ENCODE data around the gene RTN4. TPM values are rescaled to one million over a fixed set of nuclear protein-coding genes. Genes with fewer than 3 reads are reported as not detected.

The RTN4 gene
- polyA plus RNA-seq, 1 donor (not counting 4 experiments of a cell fraction or from before 2014, with no cell fraction given): 406 TPM

DNA sequence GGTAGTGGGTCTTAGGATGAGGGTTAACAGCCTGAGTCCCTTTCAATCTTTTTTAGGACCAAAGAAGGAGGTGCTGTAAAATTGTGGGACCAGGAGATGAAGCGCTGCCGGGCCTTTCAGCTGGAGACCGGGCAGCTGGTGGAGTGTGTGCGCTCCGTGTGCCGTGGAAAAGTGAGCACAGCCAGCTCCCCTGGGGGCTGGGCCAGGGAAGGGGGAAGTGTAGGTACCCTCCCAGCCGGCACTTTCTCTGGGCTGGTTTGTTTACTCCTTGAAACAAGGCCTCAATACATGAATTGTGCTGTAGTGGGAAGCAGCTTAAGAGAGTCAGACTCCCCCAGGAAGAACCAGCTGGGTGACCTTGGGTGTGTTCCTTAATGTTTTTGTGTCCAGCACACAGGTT is 90.1 kb downstream of the RTN4 start:
- H3K79me2 ChIP-seq (ENCODE audit: control insufficient read depth, insufficient read depth, low read length): no peaks in the 10 kb centered on the region
- FAIRE-seq (no peak), DNase-seq (ENCODE audit: low read depth, low spot score) (no peak)
- no peak overlapping the region for H3K27ac ChIP-seq (ENCODE audit: control insufficient read depth, insufficient read depth, low read length)
- no peak overlapping the region for H2AFZ ChIP-seq (ENCODE audit: control insufficient read depth, low read length)
- dilution Hi-C loops (cut with MboI; ENCODE audit: extremely low pct_ligation_motif_present, low sequenced_read_pairs): no loop called here
- no peak for TF ChIP-seq EZH2 (IDR thresholded peaks at IDR 0.05; ENCODE audit: low read length)
- TF ChIP-seq, protein P1, sequence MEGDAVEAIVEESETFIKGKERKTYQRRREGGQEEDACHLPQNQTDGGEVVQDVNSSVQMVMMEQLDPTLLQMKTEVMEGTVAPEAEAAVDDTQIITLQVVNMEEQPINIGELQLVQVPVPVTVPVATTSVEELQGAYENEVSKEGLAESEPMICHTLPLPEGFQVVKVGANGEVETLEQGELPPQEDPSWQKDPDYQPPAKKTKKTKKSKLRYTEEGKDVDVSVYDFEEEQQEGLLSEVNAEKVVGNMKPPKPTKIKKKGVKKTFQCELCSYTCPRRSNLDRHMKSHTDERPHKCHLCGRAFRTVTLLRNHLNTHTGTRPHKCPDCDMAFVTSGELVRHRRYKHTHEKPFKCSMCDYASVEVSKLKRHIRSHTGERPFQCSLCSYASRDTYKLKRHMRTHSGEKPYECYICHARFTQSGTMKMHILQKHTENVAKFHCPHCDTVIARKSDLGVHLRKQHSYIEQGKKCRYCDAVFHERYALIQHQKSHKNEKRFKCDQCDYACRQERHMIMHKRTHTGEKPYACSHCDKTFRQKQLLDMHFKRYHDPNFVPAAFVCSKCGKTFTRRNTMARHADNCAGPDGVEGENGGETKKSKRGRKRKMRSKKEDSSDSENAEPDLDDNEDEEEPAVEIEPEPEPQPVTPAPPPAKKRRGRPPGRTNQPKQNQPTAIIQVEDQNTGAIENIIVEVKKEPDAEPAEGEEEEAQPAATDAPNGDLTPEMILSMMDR (optimal IDR thresholded peaks at IDR 0.05 in 1 of 3, IDR thresholded peaks at IDR 0.05 in 1 of 3, conservative IDR thresholded peaks at IDR 0.05 in 1 of 3; ENCODE audit: extremely low read depth in 1 of 3, insufficient read depth in 2 of 3, low read length in 3 of 3): no peak
- H3K9ac ChIP-seq (ENCODE audit: control insufficient read depth, extremely low read depth, insufficient read depth, low read length): no peak overlapping the region
- H3K4me2 ChIP-seq (ENCODE audit: control insufficient read depth, extremely low read depth, insufficient read depth, low read depth, low read length): no peak overlapping the region
- H3K9me1 ChIP-seq (ENCODE audit: control insufficient read depth, extremely low read depth, insufficient read depth, low read length): no peaks in the 10 kb centered on the region
- no peaks in the 10 kb centered on the region for H3K36me3 ChIP-seq (ENCODE audit: control insufficient read depth in 2 of 2, extremely low read depth in 1 of 2, insufficient read depth in 2 of 2, low read length in 2 of 2)
- no peaks in the 10 kb centered on the region for H3K4me1 ChIP-seq (ENCODE audit: control insufficient read depth, extremely low read depth, insufficient read depth, low read length)
- no peaks in the 10 kb centered on the region for H3K27me3 ChIP-seq (ENCODE audit: control insufficient read depth, extremely low read depth, insufficient read depth, low read length)
- no peaks in the 10 kb centered on the region for H3K9me3 ChIP-seq (ENCODE audit: control insufficient read depth, low read depth, low read length)
- no peak overlapping the region for H3K4me3 ChIP-seq (ENCODE audit: control insufficient read depth in 2 of 3, extremely low read depth in 1 of 3, insufficient read depth in 2 of 3, low read depth in 1 of 3, low read length in 3 of 3)
- no peaks in the 10 kb centered on the region for H4K20me1 ChIP-seq (ENCODE audit: control insufficient read depth, extremely low read depth, insufficient read depth, low read length)

DNA sequence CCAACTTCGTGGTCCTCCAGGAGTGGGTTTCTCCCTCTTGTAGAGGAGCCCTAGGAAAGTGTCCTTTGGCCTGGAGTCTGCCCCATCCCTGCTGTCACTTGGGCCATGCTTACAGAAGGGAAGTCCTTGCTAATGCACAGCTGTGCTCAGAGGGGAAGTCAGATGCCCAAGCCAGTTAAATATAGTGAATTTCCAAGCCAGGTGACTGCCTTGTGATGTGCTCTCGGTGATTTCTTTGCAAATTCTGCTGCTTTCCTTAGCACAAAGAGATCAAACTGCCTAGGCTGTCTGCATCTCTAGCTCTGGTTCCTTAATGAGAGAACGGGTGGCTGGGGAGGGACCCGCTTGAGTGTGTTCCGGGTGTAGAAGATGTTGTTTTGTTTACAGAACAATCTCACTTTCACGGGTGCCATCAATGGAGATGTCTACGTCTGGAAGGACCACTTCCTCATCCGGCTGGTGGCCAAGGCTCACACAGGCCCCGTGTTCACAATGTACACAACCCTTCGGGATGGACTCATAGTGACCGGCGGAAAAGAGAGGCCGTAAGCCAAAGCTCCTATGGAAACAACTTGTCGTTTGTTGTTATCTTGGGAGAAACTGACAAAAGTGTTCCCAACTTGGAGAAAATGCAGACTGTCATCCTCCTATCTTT is 91.4 kb downstream of the RTN4 start:
- Histone ChIP-seq H3K4me1 (ENCODE audit: control insufficient read depth, extremely low read depth, insufficient read depth, low read length) (no peaks in the 10 kb centered on the region), H3K4me3 (ENCODE audit: control insufficient read depth in 2 of 3, extremely low read depth in 1 of 3, insufficient read depth in 2 of 3, low read depth in 1 of 3, low read length in 3 of 3) (no peak overlapping the region), H3K4me2 (ENCODE audit: control insufficient read depth, extremely low read depth, insufficient read depth, low read depth, low read length) (no peak overlapping the region), H3K9me3 (ENCODE audit: control insufficient read depth, low read depth, low read length) (no peaks in the 10 kb centered on the region), H2AFZ (ENCODE audit: control insufficient read depth, low read length) (no peak overlapping the region), H3K9ac (ENCODE audit: control insufficient read depth, extremely low read depth, insufficient read depth, low read length) (no peak overlapping the region), H3K79me2 (ENCODE audit: control insufficient read depth, insufficient read depth, low read length) (no peaks in the 10 kb centered on the region), H4K20me1 (ENCODE audit: control insufficient read depth, extremely low read depth, insufficient read depth, low read length) (no peaks in the 10 kb centered on the region), H3K36me3 (ENCODE audit: control insufficient read depth in 2 of 2, extremely low read depth in 1 of 2, insufficient read depth in 2 of 2, low read length in 2 of 2) (no peaks in the 10 kb centered on the region), H3K27ac (ENCODE audit: control insufficient read depth, insufficient read depth, low read length) (no peak overlapping the region), H3K27me3 (ENCODE audit: control insufficient read depth, extremely low read depth, insufficient read depth, low read length) (no peaks in the 10 kb centered on the region), H3K9me1 (ENCODE audit: control insufficient read depth, extremely low read depth, insufficient read depth, low read length) (no peaks in the 10 kb centered on the region)
- dilution Hi-C loops (cut with MboI; ENCODE audit: extremely low pct_ligation_motif_present, low sequenced_read_pairs): no loop called here
- DNase-seq (ENCODE audit: low read depth, low spot score) (no peak), FAIRE-seq (no peak)
- TF ChIP-seq, protein P1 (optimal IDR thresholded peaks at IDR 0.05 in 1 of 3, IDR thresholded peaks at IDR 0.05 in 1 of 3, conservative IDR thresholded peaks at IDR 0.05 in 1 of 3; ENCODE audit: extremely low read depth in 1 of 3, insufficient read depth in 2 of 3, low read length in 3 of 3): no peak
- TF ChIP-seq EZH2 (IDR thresholded peaks at IDR 0.05; ENCODE audit: low read length): no peak
